MCF 10A (cell line): ENCODE data around the gene EIPR1. TPM values are rescaled to one million over a fixed set of nuclear protein-coding genes. Genes with fewer than 3 reads are reported as not detected.

Source experiments
- BruUV-seq: library from RNA; stranded (reverse); fragments of 400-500 nt; replicated peaks from 2 replicates; lab custom pipeline; 2021; lab: Mats Ljungman, UMichigan
- CTCF ChIA-PET: fragments of 300-600 bp; sonication (Branson Sonifier 250); formaldehyde crosslinking; extraction: SDS; loops from one replicate; lab custom pipeline; 2021; ENCODE audit warnings: antibody characterized with exemption, inconsistent platforms; lab: Yijun Ruan, JAX
- POLR2A ChIA-PET: fragments of 300-600, 350-650 bp; sonication (Branson Sonifier 250); formaldehyde crosslinking; extraction: SDS; loops from one replicate; lab custom pipeline; 2020; ENCODE audit warnings: antibody characterized with exemption, inconsistent platforms; lab: Yijun Ruan, JAX
- DNase-seq: peaks from one replicate; pipeline ENCODE4 v3.0.0-alpha.2; 2018; ENCODE audit not compliant: unreplicated experiment
- H3K27ac Mint-ChIP-seq: one replicate; pipeline ENCODE4 v1.8.0; 2022; ENCODE audit warnings: mild to moderate bottlenecking, low read depth, mixed read lengths; ENCODE audit not compliant: unreplicated experiment
- H3K27me3 Mint-ChIP-seq: one replicate; pipeline ENCODE4 v1.8.0; 2022; ENCODE audit warnings: mixed read lengths; ENCODE audit not compliant: insufficient read depth, unreplicated experiment
- H3K36me3 Mint-ChIP-seq: one replicate; pipeline ENCODE4 v1.8.0; 2022; ENCODE audit warnings: mild to moderate bottlenecking, moderate library complexity, mixed read lengths; ENCODE audit not compliant: insufficient read depth, unreplicated experiment
- H3K4me1 Mint-ChIP-seq: one replicate; pipeline ENCODE4 v1.8.0; 2022; ENCODE audit warnings: mixed read lengths; ENCODE audit not compliant: insufficient read depth, unreplicated experiment
- H3K4me3 Mint-ChIP-seq: one replicate; pipeline ENCODE4 v1.8.0; 2022; ENCODE audit warnings: mild to moderate bottlenecking, moderate library complexity, mixed read lengths; ENCODE audit not compliant: unreplicated experiment
- H3K9me3 Mint-ChIP-seq: one replicate; pipeline ENCODE4 v1.8.0; 2022; ENCODE audit warnings: mixed read lengths; ENCODE audit not compliant: unreplicated experiment
- CTCF ChIP-seq: fragments of 200-600 bp; IDR thresholded peaks from one replicate; pipeline ENCODE4 v1.8.0; 2022; ENCODE audit warnings: antibody characterized with exemption, mild to moderate bottlenecking; ENCODE audit not compliant: unreplicated experiment
- intact Hi-C: fragments of 100-400 bp; cut with micrococcal nuclease; formaldehyde crosslinking; loops from 2 replicates; pipeline ENCODE4 v1.14.1; 2022
- total RNA-seq: library from RNA; stranded (reverse); gene quantifications from 2 replicates; pipeline ENCODE4 v1.2.3, GENCODE V29; 2022

EIPR1 gene
- total RNA-seq, 1 experiment from 2014 or later: 49.0 TPM

GRCh38 chr2:3297523-3297922 is 80.1 kb downstream of the EIPR1 start:
- no peak for DNase-seq
- Mint-ChIP-seq H3K27me3 (no peaks in the 10 kb centered on the region), H3K36me3 (peaks cover 4% of the 10 kb centered on the region), H3K9me3 (no peaks in the 10 kb centered on the region), H3K4me3 (no peak overlapping the region), H3K27ac (no peak overlapping the region), H3K4me1 (no peaks in the 10 kb centered on the region)
- POLR2A ChIA-PET: no interaction called here
- BruUV-seq: no TSS peak
- TF ChIP-seq CTCF: no peak
- intact Hi-C loops: no loop called here
- CTCF ChIA-PET: interaction anchor here (0.9 kb wide), 1 partner anchor 10 kb away, joined by 4 read pairs; no protein-coding TSS in a partner anchor

- intact Hi-C loops: no loop called here
- CTCF ChIA-PET: interaction anchor here (0.9 kb wide), 1 partner anchor 9 kb away, joined by 4 read pairs; no protein-coding TSS in a partner anchor
- H3K4me1 Mint-ChIP-seq: no peaks in the 10 kb centered on the region
- TF ChIP-seq CTCF: no peak
- H3K36me3 Mint-ChIP-seq: no peaks in the 10 kb centered on the region
- DNase-seq: no peak
- no TSS peak for BruUV-seq
- H3K9me3 Mint-ChIP-seq: no peaks in the 10 kb centered on the region
- H3K27ac Mint-ChIP-seq: no peak overlapping the region
- POLR2A ChIA-PET: no interaction called here
- no peak overlapping the region for H3K4me3 Mint-ChIP-seq
- no peaks in the 10 kb centered on the region for H3K27me3 Mint-ChIP-seq
Measured at GRCh38 chr2:3296182-3296972, 81.2 kb downstream of the EIPR1 start.

- ChIA-PET CTCF (no interaction called here), POLR2A (no interaction called here)
- no peak for DNase-seq
- no peak overlapping the region for H3K4me3 Mint-ChIP-seq
- H3K27ac Mint-ChIP-seq: no peak overlapping the region
- no peaks in the 10 kb centered on the region for H3K27me3 Mint-ChIP-seq
- intact Hi-C loops: no loop called here
- H3K9me3 Mint-ChIP-seq: no peaks in the 10 kb centered on the region
- no peaks in the 10 kb centered on the region for H3K36me3 Mint-ChIP-seq
- no peaks in the 10 kb centered on the region for H3K4me1 Mint-ChIP-seq
- no TSS peak for BruUV-seq
- TF ChIP-seq CTCF: no peak
Measured at GRCh38 chr2:3294493-3294892, 83.1 kb downstream of the EIPR1 start.

- Mint-ChIP-seq H3K4me1 (no peaks in the 10 kb centered on the region), H3K4me3 (no peak overlapping the region), H3K27me3 (no peaks in the 10 kb centered on the region), H3K9me3 (peaks cover 4% of the 10 kb centered on the region), H3K36me3 (no peaks in the 10 kb centered on the region), H3K27ac (no peak overlapping the region)
- no peak for TF ChIP-seq CTCF
- no TSS peak for BruUV-seq
- CTCF ChIA-PET: no interaction called here
- POLR2A ChIA-PET: no interaction called here
- intact Hi-C loops: no loop called here
- DNase-seq: no peak
Measured at GRCh38 chr2:3294069-3294468, 83.5 kb downstream of the EIPR1 start.
